WTC11 (cell line): ENCODE results near the gene SLC19A1. TPM values are rescaled to one million over a fixed set of nuclear protein-coding genes. Genes with fewer than 3 reads are reported as not detected.
A peak's percentile ranks its signal among the peaks of the same experiment; 100 is the strongest.

Experiments
- ATAC-seq: fragments of 200-7000 bp; cut with Tn5 transposase; 2 replicates; pipeline ENCODE4 v1.10.0; 2021; ENCODE audit warnings: mild to moderate bottlenecking, moderate library complexity
- CTCF ChIA-PET: fragments of 300-600 bp; sonication (Branson Sonifier 250); formaldehyde crosslinking; loops from one replicate; lab custom pipeline; 2021; ENCODE audit warnings: antibody characterized with exemption; lab: Charles Lee
- POLR2A ChIA-PET: fragments of 350-600 bp; sonication (Branson Sonifier 250); formaldehyde crosslinking; loops from one replicate; lab custom pipeline; 2021; ENCODE audit warnings: antibody characterized with exemption; lab: Charles Lee
- DNase-seq: peaks from one replicate; pipeline ENCODE4 v3.0.0; 2021; ENCODE audit warnings: low spot score
- H3K27ac Mint-ChIP-seq: 2 replicates; pipeline ENCODE4 v1.8.0; 2021; ENCODE audit warnings: mixed read lengths
- H3K27me3 Mint-ChIP-seq: 2 replicates; pipeline ENCODE4 v1.8.0; 2021; ENCODE audit warnings: low read depth, mild to moderate bottlenecking, moderate library complexity, mixed read lengths
- H3K36me3 Mint-ChIP-seq: 2 replicates; pipeline ENCODE4 v1.8.0; 2021; ENCODE audit warnings: mixed read lengths
- H3K4me1 Mint-ChIP-seq: 2 replicates; pipeline ENCODE4 v1.8.0; 2022; ENCODE audit warnings: mixed read lengths
- H3K4me3 Mint-ChIP-seq: 2 replicates; pipeline ENCODE4 v1.8.0; 2021; ENCODE audit warnings: mild to moderate bottlenecking, moderate library complexity, mixed read lengths
- H3K9me3 Mint-ChIP-seq: 2 replicates; pipeline ENCODE4 v1.8.0; 2021; ENCODE audit warnings: mixed read lengths
- AFF4 ChIP-seq: sonication (generic); formaldehyde crosslinking; IDR thresholded peaks from 2 replicates; pipeline ENCODE4 v1.8.1; 2023; ENCODE audit warnings: mild to moderate bottlenecking, missing genetic modification reagents, borderline replicate concordance
- CDX4 ChIP-seq: fragments of 250-450 bp; sonication (Bioruptor Pico); IDR thresholded peaks from 2 replicates; pipeline ENCODE4 v1.9.0; 2021; ENCODE audit warnings: moderate library complexity, mild to moderate bottlenecking, inconsistent platforms, borderline replicate concordance
- E2F5 ChIP-seq: sonication (generic); formaldehyde crosslinking; IDR thresholded peaks from 2 replicates; pipeline ENCODE4 v1.8.1; 2022; ENCODE audit warnings: mild to moderate bottlenecking, moderate library complexity, missing genetic modification reagents
- EMX1 ChIP-seq: fragments of 250-450 bp; sonication (Bioruptor Pico); IDR thresholded peaks from 2 replicates; pipeline ENCODE4 v1.8.0; 2021; ENCODE audit warnings: mild to moderate bottlenecking
- JUN ChIP-seq: sonication (generic); formaldehyde crosslinking; IDR thresholded peaks from 2 replicates; pipeline ENCODE4 v1.8.0; 2023; ENCODE audit warnings: mild to moderate bottlenecking, missing genetic modification reagents
- MAX ChIP-seq: sonication (generic); formaldehyde crosslinking; IDR thresholded peaks from 2 replicates; pipeline ENCODE4 v1.8.0; 2022; ENCODE audit warnings: mild to moderate bottlenecking, missing genetic modification reagents
- MLX ChIP-seq: sonication (generic); formaldehyde crosslinking; IDR thresholded peaks from 2 replicates; pipeline ENCODE4 v1.8.1; 2023; ENCODE audit warnings: mild to moderate bottlenecking, missing genetic modification reagents, moderate library complexity
- NFE2L1 ChIP-seq: sonication (generic); formaldehyde crosslinking; IDR thresholded peaks from 2 replicates; pipeline ENCODE4 v1.8.1; 2023; ENCODE audit warnings: missing genetic modification reagents
- SOX15 ChIP-seq: fragments of 250-450 bp; sonication (Bioruptor Pico); IDR thresholded peaks from 2 replicates; pipeline ENCODE4 v1.9.0; 2021; ENCODE audit warnings: mild to moderate bottlenecking
- ZNF121 ChIP-seq: sonication (generic); formaldehyde crosslinking; IDR thresholded peaks from 2 replicates; pipeline ENCODE4 v1.8.0; 2023; ENCODE audit warnings: missing genetic modification reagents
- ZNF423 ChIP-seq: fragments of 250-450 bp; sonication (Bioruptor Pico); IDR thresholded peaks from 2 replicates; pipeline ENCODE4 v2.1.2; 2022; ENCODE audit warnings: mild to moderate bottlenecking, moderate library complexity
- total RNA-seq: library from RNA; stranded (reverse); gene quantifications from 3 replicates; pipeline ENCODE4 v1.2.3, GENCODE V29; 2021

SLC19A1 gene
- total RNA-seq, 1 experiment from 2014 or later: 29.8 TPM

GRCh38 chr21:45453308-45453950 is 88.8 kb downstream of the SLC19A1 start:
- Mint-ChIP-seq H3K36me3 (peaks cover 14% of the 10 kb centered on the region; the same call in 1 of the 2 replicates), H3K9me3 (peaks cover 14% of the 10 kb centered on the region), H3K4me3 (no peak overlapping the region), H3K4me1 (peaks cover 3% of the 10 kb centered on the region; the same call in 1 of the 2 replicates), H3K27me3 (no peaks in the 10 kb centered on the region), H3K27ac (peak overlapping the region; percentile 97)
- TF ChIP-seq JUN (CRISPR knock-in tag): no peak
- TF ChIP-seq AFF4 (CRISPR knock-in tag): no peak
- no peak for TF ChIP-seq NFE2L1 (CRISPR knock-in tag)
- TF ChIP-seq SOX15: no peak
- TF ChIP-seq ZNF121 (CRISPR knock-in tag): no peak
- ATAC-seq: no peak
- DNase-seq: no peak
- ChIA-PET CTCF (interaction anchor here (1.0 kb wide), 1 partner anchor 14 kb away, joined by 4 read pairs; no protein-coding TSS in a partner anchor), POLR2A (no interaction called here)

- TF ChIP-seq E2F5 (CRISPR knock-in tag): no peak
- TF ChIP-seq EMX1 (CRISPR knock-in tag): no peak
- TF ChIP-seq SOX15: no peak
- no peak for TF ChIP-seq MLX (CRISPR knock-in tag)
- TF ChIP-seq MAX (CRISPR knock-in tag): no peak
- TF ChIP-seq ZNF423 (CRISPR knock-in tag): no peak
- TF ChIP-seq AFF4 (CRISPR knock-in tag): no peak
- TF ChIP-seq CDX4: no peak
- Mint-ChIP-seq H3K4me1 (peaks cover 3% of the 10 kb centered on the region; the same call in 1 of the 2 replicates), H3K27me3 (no peaks in the 10 kb centered on the region), H3K36me3 (peaks cover 21% of the 10 kb centered on the region), H3K27ac (peak overlapping the region; percentile 97), H3K9me3 (peaks cover 14% of the 10 kb centered on the region), H3K4me3 (no peak overlapping the region)
- ATAC-seq (no peak), DNase-seq (no peak)
- POLR2A ChIA-PET: no interaction called here
- CTCF ChIA-PET: interaction anchor here (1.0 kb wide), 1 partner anchor 13 kb away, joined by 4 read pairs; no protein-coding TSS in a partner anchor
Observed at GRCh38 chr21:45452696-45453307, 89.4 kb downstream of the SLC19A1 start.
